ENCODE results near the gene PHIP.

The PHIP gene

GRCh38 chr6:79045966-79046365, 32.1 kb downstream of the PHIP start:
- WGBS (ENCODE audit: insufficient coverage, insufficient read length) = no CpG with 5 or more reads among the region's 2 CpGs
- H3K9me3 ChIP-seq (ENCODE audit: control insufficient read depth, insufficient read depth, low read length) = no peaks in the 10 kb centered on the region
- H3K27me3 ChIP-seq (ENCODE audit: control insufficient read depth, insufficient read depth, low read length) = no peaks in the 10 kb centered on the region
- H3K27ac ChIP-seq (ENCODE audit: low read length) = no peak overlapping the region
- no peak overlapping the region for H3K4me3 ChIP-seq (ENCODE audit: low read length)
- no peak for DNase-seq (ENCODE audit: low read depth, low spot score)
- peaks cover 2% of the 10 kb centered on the region; the same call in 1 of the 2 replicates for H3K36me3 ChIP-seq (ENCODE audit: control insufficient read depth, insufficient read depth, low read length)
- H3K4me1 ChIP-seq (ENCODE audit: control insufficient read depth, insufficient read depth, low read length) = no peaks in the 10 kb centered on the region

- H3K9me3 ChIP-seq (ENCODE audit: control insufficient read depth, insufficient read depth, low read length) = no peaks in the 10 kb centered on the region
- H3K27ac ChIP-seq (ENCODE audit: low read length) = no peak overlapping the region
- no peak overlapping the region for H3K4me3 ChIP-seq (ENCODE audit: low read length)
- WGBS (ENCODE audit: insufficient coverage, insufficient read length) = no CpG with 5 or more reads among the region's 5 CpGs
- H3K36me3 ChIP-seq (ENCODE audit: control insufficient read depth, insufficient read depth, low read length) = peaks cover 2% of the 10 kb centered on the region; the same call in 1 of the 2 replicates
- DNase-seq (ENCODE audit: low read depth, low spot score) = no peak
- no peaks in the 10 kb centered on the region for H3K27me3 ChIP-seq (ENCODE audit: control insufficient read depth, insufficient read depth, low read length)
- H3K4me1 ChIP-seq (ENCODE audit: control insufficient read depth, insufficient read depth, low read length) = no peaks in the 10 kb centered on the region
These were observed 35.3 kb downstream of the PHIP start for GRCh38 chr6:79042799-79043126.

- Histone ChIP-seq H3K27ac (ENCODE audit: low read length) (no peak overlapping the region), H3K4me3 (ENCODE audit: low read length) (no peak overlapping the region), H3K27me3 (ENCODE audit: control insufficient read depth, insufficient read depth, low read length) (no peaks in the 10 kb centered on the region), H3K36me3 (ENCODE audit: control insufficient read depth, insufficient read depth, low read length) (peaks cover 2% of the 10 kb centered on the region; the same call in 1 of the 2 replicates), H3K4me1 (ENCODE audit: control insufficient read depth, insufficient read depth, low read length) (no peaks in the 10 kb centered on the region), H3K9me3 (ENCODE audit: control insufficient read depth, insufficient read depth, low read length) (no peaks in the 10 kb centered on the region)
- DNase-seq (ENCODE audit: low read depth, low spot score) = no peak
- no CpG with 5 or more reads among the region's 1 CpG for WGBS (ENCODE audit: insufficient coverage, insufficient read length)
These were observed 35.8 kb downstream of the PHIP start for GRCh38 chr6:79042088-79042798.

- H3K36me3 ChIP-seq (ENCODE audit: control insufficient read depth, insufficient read depth, low read length) = peaks cover 2% of the 10 kb centered on the region; the same call in 1 of the 2 replicates
These were observed 38.0 kb downstream of the PHIP start for GRCh38 chr6:79040083-79040482.

GRCh38 chr6:79038061-79038460, 40.0 kb downstream of the PHIP start:
- DNase-seq (ENCODE audit: low read depth, low spot score) = no peak
- Histone ChIP-seq H3K27me3 (ENCODE audit: control insufficient read depth, insufficient read depth, low read length) (no peaks in the 10 kb centered on the region), H3K9me3 (ENCODE audit: control insufficient read depth, insufficient read depth, low read length) (no peaks in the 10 kb centered on the region), H3K27ac (ENCODE audit: low read length) (no peak overlapping the region), H3K4me3 (ENCODE audit: low read length) (no peak overlapping the region), H3K4me1 (ENCODE audit: control insufficient read depth, insufficient read depth, low read length) (no peaks in the 10 kb centered on the region), H3K36me3 (ENCODE audit: control insufficient read depth, insufficient read depth, low read length) (peaks cover 2% of the 10 kb centered on the region; the same call in 1 of the 2 replicates)

More at GRCh38 chr6:79040083-79040482, 38.0 kb downstream of the PHIP start:
- H3K27me3 ChIP-seq (ENCODE audit: control insufficient read depth, insufficient read depth, low read length) = no peaks in the 10 kb centered on the region
- no peak overlapping the region for H3K27ac ChIP-seq (ENCODE audit: low read length)
- DNase-seq (ENCODE audit: low read depth, low spot score) = no peak
- no peaks in the 10 kb centered on the region for H3K9me3 ChIP-seq (ENCODE audit: control insufficient read depth, insufficient read depth, low read length)
- no peaks in the 10 kb centered on the region for H3K4me1 ChIP-seq (ENCODE audit: control insufficient read depth, insufficient read depth, low read length)
- H3K4me3 ChIP-seq (ENCODE audit: low read length) = no peak overlapping the region

DNA sequence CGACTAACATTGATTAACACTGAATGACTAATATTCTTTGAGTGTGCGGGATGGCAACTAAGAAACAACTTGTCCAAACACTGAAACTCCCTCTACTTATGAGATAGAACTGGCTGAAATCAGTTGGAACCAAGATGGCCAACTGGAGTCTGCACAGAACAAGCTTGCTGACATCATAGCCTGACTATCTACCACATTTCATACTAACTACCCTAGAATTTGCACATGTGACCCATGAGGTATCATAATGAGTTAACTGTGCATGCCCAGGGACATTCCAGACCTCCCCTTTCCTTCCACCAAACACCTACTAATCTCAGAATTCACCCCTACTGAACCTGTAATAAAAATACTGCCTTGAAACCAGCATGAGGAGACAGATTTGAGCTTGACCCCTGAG, 43.2 kb downstream of the PHIP start:
- no CpG with 5 or more reads among the region's 2 CpGs for WGBS (ENCODE audit: insufficient coverage, insufficient read length)
- H3K27ac ChIP-seq (ENCODE audit: low read length) = no peak overlapping the region
- H3K27me3 ChIP-seq (ENCODE audit: control insufficient read depth, insufficient read depth, low read length) = no peaks in the 10 kb centered on the region
- H3K4me1 ChIP-seq (ENCODE audit: control insufficient read depth, insufficient read depth, low read length) = no peaks in the 10 kb centered on the region
- no peaks in the 10 kb centered on the region for H3K36me3 ChIP-seq (ENCODE audit: control insufficient read depth, insufficient read depth, low read length)
- DNase-seq (ENCODE audit: low read depth, low spot score) = no peak
- no peak overlapping the region for H3K4me3 ChIP-seq (ENCODE audit: low read length)
- no peaks in the 10 kb centered on the region for H3K9me3 ChIP-seq (ENCODE audit: control insufficient read depth, insufficient read depth, low read length)

DNA sequence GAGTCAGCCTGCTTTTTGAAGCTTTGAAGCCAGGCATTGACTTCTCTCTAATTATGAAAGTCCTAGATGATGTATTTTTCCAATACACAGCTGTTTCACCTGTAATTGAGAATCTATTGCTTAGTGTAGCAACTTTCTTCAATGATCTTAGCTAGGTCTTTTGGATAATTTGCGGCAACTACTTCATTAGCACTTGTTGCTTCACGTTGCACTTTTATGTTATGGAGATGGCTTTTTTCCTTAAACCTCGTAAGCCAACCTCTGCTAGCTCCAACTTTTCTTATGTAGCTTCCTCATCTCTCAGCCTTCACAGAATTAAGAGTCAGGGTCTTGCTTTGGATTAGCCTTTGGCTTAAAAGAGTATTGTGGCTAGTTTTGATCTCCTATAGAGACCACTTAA, 44.8 kb downstream of the PHIP start:
- no peak overlapping the region for H3K27ac ChIP-seq (ENCODE audit: low read length)
- H3K36me3 ChIP-seq (ENCODE audit: control insufficient read depth, insufficient read depth, low read length) = no peaks in the 10 kb centered on the region
- no peaks in the 10 kb centered on the region for H3K4me1 ChIP-seq (ENCODE audit: control insufficient read depth, insufficient read depth, low read length)
- WGBS (ENCODE audit: insufficient coverage, insufficient read length) = no CpG with 5 or more reads among the region's 3 CpGs
- no peaks in the 10 kb centered on the region for H3K27me3 ChIP-seq (ENCODE audit: control insufficient read depth, insufficient read depth, low read length)
- no peaks in the 10 kb centered on the region for H3K9me3 ChIP-seq (ENCODE audit: control insufficient read depth, insufficient read depth, low read length)
- H3K4me3 ChIP-seq (ENCODE audit: low read length) = no peak overlapping the region
- no peak for DNase-seq (ENCODE audit: low read depth, low spot score)

DNA sequence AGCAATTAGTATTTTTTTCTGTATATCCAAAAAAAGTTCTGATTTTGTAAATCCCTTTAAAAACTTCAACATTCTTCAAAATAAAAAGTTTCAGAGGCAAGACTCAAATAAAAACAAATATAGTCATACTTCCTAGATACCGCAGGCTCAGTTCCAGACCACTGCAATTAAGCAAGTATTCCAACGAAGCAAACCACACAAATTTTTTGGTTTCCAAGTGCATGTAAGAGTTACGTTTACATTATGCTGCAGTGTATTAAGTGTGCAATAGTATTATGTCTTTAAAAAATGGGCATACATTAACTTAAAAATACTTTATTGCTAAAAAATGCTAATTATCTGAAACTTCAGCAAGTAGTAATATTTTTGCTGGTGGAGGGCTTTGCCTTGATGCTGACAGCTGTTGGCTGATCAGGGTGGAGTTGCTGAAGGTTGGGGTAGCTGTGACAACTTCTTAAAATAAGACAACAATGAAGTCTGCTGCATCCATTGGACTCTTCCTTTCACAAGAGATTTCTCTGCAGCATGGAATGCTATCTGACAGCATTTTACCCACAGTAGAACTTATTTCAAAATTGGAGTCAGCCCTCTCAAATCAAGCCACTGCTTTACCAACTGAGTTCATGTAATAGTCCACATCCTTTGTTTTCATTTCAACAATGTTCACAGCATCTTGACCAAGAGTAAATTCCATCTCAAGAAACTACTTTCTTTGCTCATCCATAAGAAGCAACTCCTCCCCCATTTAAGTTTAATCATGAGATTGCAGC, 46.0 kb downstream of the PHIP start:
- no peaks in the 10 kb centered on the region for H3K27me3 ChIP-seq (ENCODE audit: control insufficient read depth, insufficient read depth, low read length)
- no peaks in the 10 kb centered on the region for H3K4me1 ChIP-seq (ENCODE audit: control insufficient read depth, insufficient read depth, low read length)
- H3K9me3 ChIP-seq (ENCODE audit: control insufficient read depth, insufficient read depth, low read length) = no peaks in the 10 kb centered on the region
- no peak overlapping the region for H3K27ac ChIP-seq (ENCODE audit: low read length)
- no peaks in the 10 kb centered on the region for H3K36me3 ChIP-seq (ENCODE audit: control insufficient read depth, insufficient read depth, low read length)
- DNase-seq (ENCODE audit: low read depth, low spot score) = no peak
- WGBS (ENCODE audit: insufficient coverage, insufficient read length) = no CpG with 5 or more reads among the region's 3 CpGs
- H3K4me3 ChIP-seq (ENCODE audit: low read length) = no peak overlapping the region

DNA sequence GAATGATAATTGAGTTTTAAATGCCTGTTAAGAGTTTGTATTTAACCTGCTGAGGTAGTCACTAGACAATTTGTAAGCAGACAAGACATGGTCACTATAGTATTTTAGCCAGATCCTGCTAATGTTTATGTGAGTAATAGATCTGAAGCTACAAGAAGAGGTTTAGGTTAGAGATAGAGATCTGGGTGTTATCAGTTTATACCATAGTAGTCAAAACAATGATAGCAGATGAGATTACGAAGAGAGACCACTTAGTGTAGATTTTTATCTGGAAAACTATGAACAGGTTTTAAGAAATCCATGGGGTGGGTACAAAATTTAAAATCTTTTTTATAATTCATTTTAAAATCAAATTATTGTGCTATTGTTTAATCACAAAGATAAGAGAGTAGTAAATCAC, 47.5 kb downstream of the PHIP start:
- Histone ChIP-seq H3K27me3 (ENCODE audit: control insufficient read depth, insufficient read depth, low read length) (no peaks in the 10 kb centered on the region), H3K4me3 (ENCODE audit: low read length) (no peak overlapping the region), H3K9me3 (ENCODE audit: control insufficient read depth, insufficient read depth, low read length) (no peaks in the 10 kb centered on the region), H3K36me3 (ENCODE audit: control insufficient read depth, insufficient read depth, low read length) (no peaks in the 10 kb centered on the region), H3K27ac (ENCODE audit: low read length) (no peak overlapping the region), H3K4me1 (ENCODE audit: control insufficient read depth, insufficient read depth, low read length) (no peaks in the 10 kb centered on the region)
- WGBS (ENCODE audit: insufficient coverage, insufficient read length) = no CpG with 5 or more reads among the region's 1 CpG
- no peak for DNase-seq (ENCODE audit: low read depth, low spot score)

DNA sequence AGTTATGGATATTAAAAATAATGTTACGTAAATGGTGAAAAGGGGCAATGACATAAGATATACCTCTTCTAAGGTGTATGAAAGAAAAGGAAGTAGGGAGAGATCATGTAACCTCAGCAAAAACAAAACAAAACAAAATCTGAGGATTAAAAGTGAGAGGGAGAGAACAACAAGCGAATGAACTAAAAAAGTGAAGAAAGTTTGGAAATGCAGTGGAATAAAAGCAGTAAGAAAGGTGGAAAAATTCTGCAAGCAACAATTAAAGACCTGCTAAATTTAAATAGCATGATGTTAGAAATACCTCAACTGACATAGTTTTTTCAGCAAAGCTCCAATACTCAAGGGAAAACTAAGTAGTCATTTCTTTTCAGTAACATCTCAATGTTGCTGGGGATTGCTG, 48.0 kb downstream of the PHIP start:
- 100% methylated on average over 1 of the region's 2 CpGs for WGBS (ENCODE audit: insufficient coverage, insufficient read length)
- H3K4me3 ChIP-seq (ENCODE audit: low read length) = no peak overlapping the region
- H3K27ac ChIP-seq (ENCODE audit: low read length) = no peak overlapping the region
- H3K9me3 ChIP-seq (ENCODE audit: control insufficient read depth, insufficient read depth, low read length) = no peaks in the 10 kb centered on the region
- no peak for DNase-seq (ENCODE audit: low read depth, low spot score)
- H3K27me3 ChIP-seq (ENCODE audit: control insufficient read depth, insufficient read depth, low read length) = no peaks in the 10 kb centered on the region
- H3K4me1 ChIP-seq (ENCODE audit: control insufficient read depth, insufficient read depth, low read length) = no peaks in the 10 kb centered on the region
- no peaks in the 10 kb centered on the region for H3K36me3 ChIP-seq (ENCODE audit: control insufficient read depth, insufficient read depth, low read length)

Measured in iPS DF 6.9 (cell line).